Nephron (organoid): ENCODE measurements around the gene TIFAB.

ENCODE experiments used
- H3K27ac Mint-ChIP-seq, 3 experiments: 2 replicates each; pipeline ENCODE4 v1.8.0; 2020; ENCODE audit warnings: mixed read lengths in 3 of 3, mild to moderate bottlenecking in 2 of 3, moderate library complexity in 1 of 3
- H3K27me3 Mint-ChIP-seq: 2 replicates; pipeline ENCODE4 v1.8.0; 2021; ENCODE audit warnings: low read depth, mild to moderate bottlenecking, moderate library complexity, mixed read lengths
- H3K36me3 Mint-ChIP-seq: 2 replicates; pipeline ENCODE4 v1.8.0; 2020; ENCODE audit warnings: low read depth, mixed read lengths
- H3K4me1 Mint-ChIP-seq: 2 replicates; pipeline ENCODE4 v1.8.0; 2020; ENCODE audit warnings: mixed read lengths
- H3K4me3 Mint-ChIP-seq, 3 experiments: 2 replicates each; pipeline ENCODE4 v1.8.0; 2020; ENCODE audit warnings: mild to moderate bottlenecking in 3 of 3, mixed read lengths in 3 of 3, moderate library complexity in 2 of 3
- H3K9me3 Mint-ChIP-seq: 2 replicates; pipeline ENCODE4 v1.8.0; 2020; ENCODE audit warnings: mixed read lengths
- TF ChIP-seq, protein P1 (sequence below), 3 experiments: fragments of 200-600 bp; sonication (generic); IDR thresholded peaks; one replicate each; pipeline ENCODE4 v1.5.0; 2021; ENCODE audit warnings: antibody characterized with exemption in 3 of 3; ENCODE audit not compliant: unreplicated experiment in 3 of 3

Gene TIFAB

DNA sequence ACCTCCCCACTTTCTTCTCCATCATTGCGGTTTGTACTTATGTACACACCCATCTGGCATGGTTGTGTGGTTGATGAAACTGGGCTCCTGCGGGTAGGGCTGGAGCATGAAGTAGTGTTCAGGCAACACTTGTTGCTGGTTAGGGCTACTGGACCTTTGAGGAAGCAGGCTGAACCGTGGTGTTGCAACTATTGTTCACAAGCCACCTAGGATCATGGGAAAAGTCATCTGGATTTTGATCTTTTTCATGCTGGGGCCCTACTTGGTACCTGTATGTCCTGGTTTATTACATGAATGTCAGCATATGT lies 40.1 kb upstream of the TIFAB start:
- Mint-ChIP-seq H3K27me3 (peaks cover 96% of the 10 kb centered on the region), H3K36me3 (no peaks in the 10 kb centered on the region), H3K27ac (no peak overlapping the region), H3K4me3 (no peak overlapping the region), H3K4me1 (peaks cover 30% of the 10 kb centered on the region), H3K9me3 (peaks cover 2% of the 10 kb centered on the region)
- TF ChIP-seq, protein P1, sequence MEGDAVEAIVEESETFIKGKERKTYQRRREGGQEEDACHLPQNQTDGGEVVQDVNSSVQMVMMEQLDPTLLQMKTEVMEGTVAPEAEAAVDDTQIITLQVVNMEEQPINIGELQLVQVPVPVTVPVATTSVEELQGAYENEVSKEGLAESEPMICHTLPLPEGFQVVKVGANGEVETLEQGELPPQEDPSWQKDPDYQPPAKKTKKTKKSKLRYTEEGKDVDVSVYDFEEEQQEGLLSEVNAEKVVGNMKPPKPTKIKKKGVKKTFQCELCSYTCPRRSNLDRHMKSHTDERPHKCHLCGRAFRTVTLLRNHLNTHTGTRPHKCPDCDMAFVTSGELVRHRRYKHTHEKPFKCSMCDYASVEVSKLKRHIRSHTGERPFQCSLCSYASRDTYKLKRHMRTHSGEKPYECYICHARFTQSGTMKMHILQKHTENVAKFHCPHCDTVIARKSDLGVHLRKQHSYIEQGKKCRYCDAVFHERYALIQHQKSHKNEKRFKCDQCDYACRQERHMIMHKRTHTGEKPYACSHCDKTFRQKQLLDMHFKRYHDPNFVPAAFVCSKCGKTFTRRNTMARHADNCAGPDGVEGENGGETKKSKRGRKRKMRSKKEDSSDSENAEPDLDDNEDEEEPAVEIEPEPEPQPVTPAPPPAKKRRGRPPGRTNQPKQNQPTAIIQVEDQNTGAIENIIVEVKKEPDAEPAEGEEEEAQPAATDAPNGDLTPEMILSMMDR (IDR thresholded peaks at IDR 0.05; ENCODE audit: unreplicated experiment in 3 of 3): no peak

DNA sequence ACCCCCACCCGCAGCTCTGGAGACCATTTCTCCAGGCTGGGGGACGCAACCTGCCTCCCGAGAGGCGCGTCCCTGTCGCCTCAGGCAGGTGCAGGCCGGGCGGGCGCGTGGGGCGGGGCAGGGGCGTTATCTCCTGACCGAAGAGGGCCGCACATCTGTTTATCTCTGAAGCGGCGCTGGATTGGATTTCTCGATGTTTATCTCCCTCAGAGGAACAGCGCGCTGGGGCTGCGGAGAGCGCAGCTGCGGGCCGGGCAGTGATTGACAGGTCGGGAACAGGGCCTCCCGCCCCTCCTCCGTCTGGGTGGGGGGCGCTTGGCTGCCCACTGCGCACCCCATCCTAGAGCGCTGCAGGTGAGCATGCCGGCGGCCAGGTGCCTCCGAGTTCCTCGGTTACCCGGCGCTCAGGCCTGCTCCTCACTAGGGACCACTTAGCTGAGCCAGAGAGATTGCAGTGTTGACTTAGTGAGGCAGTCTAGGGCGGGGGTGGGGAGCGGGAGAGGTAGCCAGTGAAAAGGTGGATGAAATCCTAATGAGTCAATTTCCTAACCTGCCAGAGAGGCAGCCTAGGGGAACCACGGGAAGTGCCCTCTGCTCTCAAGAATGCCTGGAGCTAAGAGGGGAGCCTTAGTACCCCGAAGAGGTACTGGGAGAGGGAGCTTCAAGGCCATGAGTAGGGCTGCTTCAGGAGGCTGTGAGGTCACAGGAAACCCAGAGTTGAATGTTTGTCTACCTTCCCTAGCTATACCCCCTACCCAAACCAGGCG lies 39.6 kb upstream of the TIFAB start:
- TF ChIP-seq, protein P1 (IDR thresholded peaks at IDR 0.05; ENCODE audit: unreplicated experiment in 3 of 3): no peak
- Mint-ChIP-seq H3K27ac (no peak overlapping the region), H3K36me3 (no peaks in the 10 kb centered on the region), H3K4me1 (peaks cover 30% of the 10 kb centered on the region), H3K9me3 (peaks cover 2% of the 10 kb centered on the region), H3K27me3 (peaks cover 96% of the 10 kb centered on the region), H3K4me3 (no peak overlapping the region)

DNA sequence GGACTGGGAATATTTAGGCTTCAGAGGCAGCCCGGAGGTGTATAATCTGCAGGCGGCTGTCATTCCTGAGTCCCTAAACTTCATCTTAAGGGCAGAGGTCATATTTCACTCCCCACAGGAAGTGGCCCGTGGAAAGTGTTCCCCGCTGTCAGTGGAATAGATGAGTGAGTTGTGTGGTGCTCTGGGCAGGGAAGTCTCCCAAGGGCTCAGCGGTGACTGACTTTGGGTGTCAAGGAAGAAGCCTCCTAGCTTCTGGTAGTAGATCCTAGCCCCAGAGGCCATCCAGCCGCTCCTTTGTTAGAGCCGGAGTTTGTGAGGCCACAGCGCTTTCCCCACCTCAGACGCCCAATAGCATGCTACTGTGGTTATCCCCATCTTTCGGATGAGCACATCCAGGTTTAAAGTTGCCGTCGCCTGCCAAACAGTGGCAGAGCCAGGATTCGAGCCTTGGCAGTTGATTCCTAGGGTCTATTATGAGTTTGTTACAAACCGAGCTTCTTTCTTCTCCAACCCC lies 38.9 kb upstream of the TIFAB start:
- Mint-ChIP-seq H3K27me3 (peaks cover 99% of the 10 kb centered on the region), H3K4me3 (no peak overlapping the region), H3K27ac (no peak overlapping the region), H3K9me3 (peaks cover 2% of the 10 kb centered on the region), H3K36me3 (no peaks in the 10 kb centered on the region), H3K4me1 (peaks cover 30% of the 10 kb centered on the region)
- TF ChIP-seq, protein P1 (IDR thresholded peaks at IDR 0.05; ENCODE audit: unreplicated experiment in 3 of 3): no peak

DNA sequence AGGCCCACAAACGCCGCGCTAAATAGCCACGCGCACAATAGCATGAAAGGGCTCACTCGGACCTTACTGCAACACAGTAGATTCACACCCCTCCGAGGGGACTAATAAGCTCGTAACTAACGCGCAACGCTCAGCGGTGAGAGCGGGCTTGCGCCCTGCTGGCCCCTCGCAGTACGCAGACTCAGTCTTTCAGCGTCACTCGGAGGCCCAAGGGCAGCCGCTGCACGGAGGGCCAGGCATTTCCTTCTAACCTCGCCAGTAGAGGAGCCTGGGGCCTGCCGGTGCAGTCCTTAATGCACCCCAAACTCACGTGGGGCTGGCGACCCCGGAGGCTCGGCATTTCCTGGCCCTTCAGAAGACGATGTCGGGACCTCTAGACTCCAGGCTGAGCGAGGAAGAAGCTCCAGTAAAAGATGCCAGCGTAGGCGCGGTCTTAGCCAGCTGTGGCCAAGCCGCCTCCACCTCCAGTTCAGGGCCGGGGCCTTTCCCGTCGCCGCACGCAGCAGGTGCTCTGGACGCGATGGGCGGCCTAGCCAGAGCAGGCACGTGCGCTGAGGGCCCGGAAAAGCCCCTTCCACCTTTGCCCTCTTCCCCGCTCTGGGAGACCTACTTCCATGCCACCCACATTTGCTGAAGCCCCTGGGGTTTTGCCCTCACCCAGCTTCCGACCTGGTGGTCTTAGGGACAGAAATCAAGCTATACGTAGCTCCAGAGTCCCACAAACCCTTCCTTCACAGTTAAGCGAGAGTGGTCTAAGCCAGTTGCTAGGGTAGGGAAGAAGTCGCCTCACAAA lies 38.3 kb upstream of the TIFAB start:
- no peaks in the 10 kb centered on the region for H3K36me3 Mint-ChIP-seq
- H3K4me1 Mint-ChIP-seq: peaks cover 30% of the 10 kb centered on the region
- H3K9me3 Mint-ChIP-seq: peaks cover 2% of the 10 kb centered on the region
- peak overlapping the region; percentile 80 to 86 (median 86) for H3K4me3 Mint-ChIP-seq
- TF ChIP-seq, protein P1 (IDR thresholded peaks at IDR 0.05; ENCODE audit: unreplicated experiment in 3 of 3): no peak
- H3K27me3 Mint-ChIP-seq: peaks cover 100% of the 10 kb centered on the region
- no peak overlapping the region for H3K27ac Mint-ChIP-seq

DNA sequence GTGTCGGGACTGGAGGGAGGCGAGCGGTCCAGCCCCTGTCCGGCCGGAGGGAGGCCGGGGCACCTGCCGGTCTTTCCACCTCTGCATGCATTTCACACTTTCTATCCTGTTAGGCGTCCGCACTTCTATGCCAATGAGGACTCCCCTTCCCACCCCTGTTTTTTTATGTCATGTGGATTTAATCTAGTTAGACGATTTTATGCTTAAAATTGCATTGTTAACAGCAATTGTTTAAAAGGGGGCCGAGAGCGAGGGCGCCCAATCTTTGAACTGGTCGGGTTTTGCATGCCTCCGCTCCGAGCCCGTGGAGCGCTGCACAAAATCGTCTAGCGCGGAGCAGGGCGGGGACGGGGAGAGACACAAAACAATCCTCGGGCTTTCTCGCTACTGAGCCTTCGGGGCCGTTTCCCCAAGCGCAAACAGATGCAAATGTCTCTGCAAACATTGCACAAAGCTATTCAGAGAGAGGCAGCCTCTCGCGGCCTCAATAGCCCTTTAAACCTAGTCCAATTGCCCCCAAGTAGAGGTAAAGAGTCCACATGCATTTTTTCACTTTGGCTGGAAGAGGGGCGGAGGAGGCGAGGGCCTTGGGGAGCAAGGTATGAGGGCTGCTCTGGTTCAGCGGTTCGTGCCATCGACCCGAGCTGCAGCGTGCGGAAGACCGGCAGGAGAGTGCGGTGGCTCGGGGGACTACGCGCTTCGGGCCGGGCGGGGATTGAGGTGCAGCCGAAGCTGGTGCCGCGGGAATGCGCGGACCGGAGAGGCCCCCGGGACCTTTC lies 37.5 kb upstream of the TIFAB start:
- Mint-ChIP-seq H3K9me3 (peaks cover 2% of the 10 kb centered on the region), H3K36me3 (no peaks in the 10 kb centered on the region), H3K4me1 (peaks cover 30% of the 10 kb centered on the region), H3K27me3 (peaks cover 99% of the 10 kb centered on the region), H3K27ac (peak overlapping the region in 1 of 3 experiments; percentile 45), H3K4me3 (peak overlapping the region; percentile 80 to 86 (median 86))
- TF ChIP-seq, protein P1 (IDR thresholded peaks at IDR 0.05; ENCODE audit: unreplicated experiment in 3 of 3): no peak
